SK-N-SH (cell line): ENCODE results near the gene RPE65. TPM values are rescaled to one million over a fixed set of nuclear protein-coding genes. Genes with fewer than 3 reads are reported as not detected.
A peak's percentile ranks its signal among the peaks of the same experiment; 100 is the strongest.

Experiments used
- CTCF ChIA-PET: fragments of 300-600, 350-600 bp; formaldehyde crosslinking; extraction: SDS; loops from one replicate; lab custom pipeline; 2021; lab: Yijun Ruan, JAX
- POLR2A ChIA-PET: fragments of 350-600 bp; sonication (Branson Sonifier 250); formaldehyde crosslinking; extraction: SDS; loops from one replicate; lab custom pipeline; 2020; ENCODE audit warnings: antibody characterized with exemption, inconsistent platforms; lab: Yijun Ruan, JAX
- DNase-seq: peaks from one replicate; pipeline ENCODE4 v3.0.0; 2012
- H2AFZ ChIP-seq: fragments of 200-600 bp; sonication (generic); 2 replicates; pipeline ENCODE4 v1.8.1; 2016; ENCODE audit warnings: antibody characterized with exemption, mild to moderate bottlenecking, low read depth
- H3F3A ChIP-seq: fragments of 200-600 bp; sonication (generic); replicated peaks from 2 replicates; pipeline ENCODE3; 2016; ENCODE audit warnings: antibody characterized with exemption, mild to moderate bottlenecking; ENCODE audit not compliant: insufficient read depth
- H3K27ac ChIP-seq, 2 experiments: fragments of 200-500 bp in 1 of 2; fragments of 200-600 bp in 1 of 2; sonication (Bioruptor generic) in 1 of 2; sonication (generic), shearing (Covaris generic) in 1 of 2; 2 replicates each; pipeline versions ENCODE4 v1.5.1 to v1.6.1; 2014 to 2016; ENCODE audit warnings: low read depth in 2 of 2, inconsistent platforms in 1 of 2, low read length in 1 of 2, mild to moderate bottlenecking in 1 of 2, mixed read lengths in 1 of 2
- H3K27me3 ChIP-seq: fragments of 200-600 bp; sonication (generic), shearing (Covaris generic); 2 replicates; pipeline ENCODE4 v1.6.1; 2016; ENCODE audit warnings: mixed run types; ENCODE audit not compliant: insufficient read depth
- H3K36me3 ChIP-seq, 2 experiments: fragments of 200-500 bp in 1 of 2; fragments of 200-600 bp in 1 of 2; sonication (Bioruptor generic) in 1 of 2; sonication (generic) in 1 of 2; replicated peaks in 1 of 2; 2 replicates each; pipeline versions ENCODE3 to v1.5.1; 2014 to 2016; ENCODE audit warnings: low read length in 1 of 2, mild to moderate bottlenecking in 1 of 2; ENCODE audit not compliant: insufficient read depth in 2 of 2, control insufficient read depth in 1 of 2
- H3K4me1 ChIP-seq, 2 experiments: fragments of 200-500 bp in 1 of 2; fragments of 200-600 bp in 1 of 2; sonication (Bioruptor generic) in 1 of 2; sonication (generic), shearing (Covaris generic) in 1 of 2; 2 replicates each; pipeline versions ENCODE4 v1.5.1 to v1.6.1; 2014 to 2016; ENCODE audit warnings: low read depth in 1 of 2, low read length in 1 of 2, mixed run types in 1 of 2; ENCODE audit not compliant: insufficient read depth in 2 of 2, control insufficient read depth in 1 of 2
- H3K4me2 ChIP-seq: fragments of 200-600 bp; sonication (generic), shearing (Covaris generic); 2 replicates; pipeline ENCODE4 v1.6.1; 2017; ENCODE audit warnings: mixed run types
- H3K4me3 ChIP-seq, 2 experiments: fragments of 200-500 bp in 1 of 2; fragments of 200-600 bp in 1 of 2; sonication (Bioruptor generic) in 1 of 2; sonication (generic), shearing (Covaris generic) in 1 of 2; 2 replicates each; pipeline versions ENCODE4 v1.5.1 to v1.8.1; 2014 to 2016; ENCODE audit warnings: low read depth in 2 of 2, inconsistent platforms in 1 of 2, low read length in 1 of 2, mild to moderate bottlenecking in 1 of 2, mixed read lengths in 1 of 2, moderate library complexity in 1 of 2
- H3K79me2 ChIP-seq: fragments of 200-600 bp; sonication (generic); 2 replicates; pipeline ENCODE4 v1.8.1; 2017; ENCODE audit warnings: mild to moderate bottlenecking; ENCODE audit not compliant: insufficient read depth
- H3K9ac ChIP-seq: fragments of 200-600 bp; sonication (generic); 2 replicates; pipeline ENCODE4 v1.6.1; 2017; ENCODE audit warnings: mixed run types
- H3K9me2 ChIP-seq: fragments of 200-600 bp; sonication (generic); 2 replicates; pipeline ENCODE4 v1.6.1; 2017; ENCODE audit warnings: mixed run types
- H3K9me3 ChIP-seq: fragments of 200-600 bp; sonication (generic); 2 replicates; pipeline ENCODE4 v1.6.1; 2017; ENCODE audit warnings: mixed run types, mild to moderate bottlenecking, moderate library complexity
- H4K20me1 ChIP-seq: fragments of 200-600 bp; sonication (generic); 2 replicates; pipeline ENCODE4 v1.6.1; 2017; ENCODE audit warnings: mild to moderate bottlenecking, mixed run types; ENCODE audit not compliant: insufficient read depth
- ELF1 ChIP-seq: IDR thresholded peaks from 2 replicates; pipeline ENCODE4 v1.4.0; 2012
- FOXJ3 ChIP-seq: sonication (generic); formaldehyde crosslinking; IDR thresholded peaks from 2 replicates; pipeline ENCODE4 v1.5.1; 2020; ENCODE audit warnings: mild to moderate bottlenecking, missing genetic modification reagents
- GATA2 ChIP-seq: sonication (generic); formaldehyde crosslinking; IDR thresholded peaks from 2 replicates; pipeline ENCODE4 v1.5.0; 2020; ENCODE audit warnings: mild to moderate bottlenecking, missing genetic modification reagents
- MEF2A ChIP-seq: IDR thresholded peaks from 2 replicates; pipeline ENCODE4 v1.4.0; 2012; ENCODE audit warnings: low read depth, borderline replicate concordance
- POLR2AphosphoS5 ChIP-seq: IDR thresholded peaks from 2 replicates; pipeline ENCODE4 v1.6.1; 2012; ENCODE audit warnings: low read depth, low read length
- RCOR1 ChIP-seq: fragments of 150-350 bp; IDR thresholded peaks from 2 replicates; pipeline ENCODE4 v1.6.1; 2017; ENCODE audit warnings: antibody characterized with exemption, low read length
- YY1 ChIP-seq: IDR thresholded peaks from 2 replicates; pipeline ENCODE4 v1.4.0; 2012; ENCODE audit warnings: low read depth, mild to moderate bottlenecking
- WGBS: methylation state at CpG from one replicate; pipeline ENCODE4 v1.1.6; 2017; ENCODE audit warnings: low lambda C conversion rate; 5-methylcytosine and 5-hydroxymethylcytosine counted together
- polyA plus RNA-seq, 3 experiments: library from polyadenylated mRNA; depleted of rRNA; stranded (reverse); fragments of >200 nt; gene quantifications; 2 replicates each; pipeline ENCODE4 v1.2.3, GENCODE V29; 2012
- TF ChIP-seq, protein P1 (sequence below): fragments of 200-600 bp; sonication (generic); IDR thresholded peaks from 2 replicates; pipeline ENCODE4 v1.6.1; 2017; ENCODE audit warnings: antibody characterized with exemption, mild to moderate bottlenecking, moderate library complexity
- TF ChIP-seq, protein P2 (sequence below): IDR thresholded peaks from 2 replicates; pipeline ENCODE4; 2012
- TF ChIP-seq, protein P3 (sequence below): IDR thresholded peaks from 2 replicates; pipeline ENCODE4 v1.4.0; 2012; ENCODE audit warnings: low read depth, borderline replicate concordance

Gene RPE65
- polyA plus RNA-seq, 1 of the 3 experiments (the other 2 are of a cell fraction): 0.02 TPM

DNA sequence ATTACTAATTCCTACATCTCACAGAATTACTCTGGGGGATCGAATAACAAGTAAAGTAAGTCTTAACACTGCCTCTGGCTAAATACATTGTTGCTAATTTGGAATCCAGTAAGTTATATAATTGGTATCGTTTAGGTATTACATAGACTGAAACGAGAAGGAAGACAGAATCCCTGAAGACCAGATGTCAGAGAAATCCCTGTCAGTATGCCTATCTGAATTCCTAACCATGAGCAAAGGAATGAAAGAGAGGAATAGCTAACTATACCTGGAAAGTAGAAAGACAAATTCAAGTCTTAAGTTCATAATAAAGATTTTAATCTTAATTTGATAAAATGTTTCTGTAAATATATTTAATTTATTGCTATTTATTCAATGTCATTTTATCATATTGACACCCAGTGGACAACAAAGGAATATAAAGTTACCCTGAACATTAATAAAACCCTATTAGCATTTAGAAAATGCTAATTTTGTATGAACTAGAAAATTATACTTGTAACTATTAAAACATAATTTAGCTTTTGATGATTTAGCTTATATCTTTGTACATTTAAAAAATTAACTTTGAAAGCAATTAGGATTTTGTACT, 35.8 kb upstream of the RPE65 start:
- Histone ChIP-seq H3K27ac (no peak overlapping the region), H2AFZ (no peak overlapping the region; the same call in 1 of the 2 replicates), H3K9me2 (no peaks in the 10 kb centered on the region), H3K27me3 (no peaks in the 10 kb centered on the region), H3K36me3 (peaks cover 42 to 50% of the 10 kb centered on the region in 2 experiments), H4K20me1 (no peaks in the 10 kb centered on the region), H3K4me3 (no peak overlapping the region), H3K79me2 (peaks cover 15% of the 10 kb centered on the region; the same call in 1 of the 2 replicates), H3F3A (peaks cover 6% of the 10 kb centered on the region), H3K9ac (no peak overlapping the region), H3K9me3 (no peaks in the 10 kb centered on the region; the same call in 1 of the 2 replicates)
- 58% methylated on average over 3 of the region's 3 CpGs for WGBS
- CTCF ChIA-PET: interaction anchor here (0.7 to 1.3 kb wide), 4 partner anchors 10 to 720 kb away, joined by 3 to 4 read pairs (median 3); no protein-coding TSS in a partner anchor
- POLR2A ChIA-PET: no interaction called here
- TF ChIP-seq ELF1 (no peak), YY1 (no peak), MEF2A (no peak), POLR2AphosphoS5 (no peak), RCOR1 (no peak), FOXJ3 (CRISPR knock-in tag) (no peak)
- TF ChIP-seq, protein P1, sequence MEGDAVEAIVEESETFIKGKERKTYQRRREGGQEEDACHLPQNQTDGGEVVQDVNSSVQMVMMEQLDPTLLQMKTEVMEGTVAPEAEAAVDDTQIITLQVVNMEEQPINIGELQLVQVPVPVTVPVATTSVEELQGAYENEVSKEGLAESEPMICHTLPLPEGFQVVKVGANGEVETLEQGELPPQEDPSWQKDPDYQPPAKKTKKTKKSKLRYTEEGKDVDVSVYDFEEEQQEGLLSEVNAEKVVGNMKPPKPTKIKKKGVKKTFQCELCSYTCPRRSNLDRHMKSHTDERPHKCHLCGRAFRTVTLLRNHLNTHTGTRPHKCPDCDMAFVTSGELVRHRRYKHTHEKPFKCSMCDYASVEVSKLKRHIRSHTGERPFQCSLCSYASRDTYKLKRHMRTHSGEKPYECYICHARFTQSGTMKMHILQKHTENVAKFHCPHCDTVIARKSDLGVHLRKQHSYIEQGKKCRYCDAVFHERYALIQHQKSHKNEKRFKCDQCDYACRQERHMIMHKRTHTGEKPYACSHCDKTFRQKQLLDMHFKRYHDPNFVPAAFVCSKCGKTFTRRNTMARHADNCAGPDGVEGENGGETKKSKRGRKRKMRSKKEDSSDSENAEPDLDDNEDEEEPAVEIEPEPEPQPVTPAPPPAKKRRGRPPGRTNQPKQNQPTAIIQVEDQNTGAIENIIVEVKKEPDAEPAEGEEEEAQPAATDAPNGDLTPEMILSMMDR: peak; percentile 20; the same call in 1 of the 2 replicates
- TF ChIP-seq, all 33 proteins: peak for 1
- no peak overlapping the region for H3K4me2 ChIP-seq
- no peak for DNase-seq
- H3K4me1 ChIP-seq: peaks cover 0 to 7% of the 10 kb centered on the region in 2 experiments; a peak in 3 of 4 replicates

DNA sequence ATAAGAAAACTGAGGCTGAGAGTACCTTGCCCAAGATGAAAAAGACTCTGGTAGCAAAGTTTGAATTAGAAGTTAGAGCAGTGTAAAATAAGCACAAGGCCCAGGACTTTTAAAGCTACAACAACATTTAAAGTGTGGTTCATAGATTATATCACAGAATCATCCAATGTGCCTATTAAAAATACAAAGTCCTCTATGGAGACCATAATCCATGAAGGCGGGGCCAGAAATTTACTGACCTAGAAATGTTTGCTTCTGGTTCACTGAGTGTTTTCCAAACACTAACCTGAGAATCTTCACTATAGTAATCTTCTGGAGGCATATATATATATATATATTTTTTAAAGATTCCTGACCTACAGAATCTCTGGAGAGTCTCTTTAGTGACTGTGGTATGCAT, 34.9 kb upstream of the RPE65 start:
- Histone ChIP-seq H4K20me1 (no peaks in the 10 kb centered on the region), H3K9ac (no peak overlapping the region), H3K79me2 (peaks cover 9% of the 10 kb centered on the region; the same call in 1 of the 2 replicates), H3K4me1 (peaks cover 0 to 7% of the 10 kb centered on the region in 2 experiments; a peak in 3 of 4 replicates), H3F3A (peaks cover 6% of the 10 kb centered on the region), H3K4me3 (no peak overlapping the region), H3K27me3 (no peaks in the 10 kb centered on the region), H3K9me2 (no peaks in the 10 kb centered on the region), H3K27ac (no peak overlapping the region), H3K36me3 (peaks cover 44 to 50% of the 10 kb centered on the region in 2 experiments), H3K4me2 (no peak overlapping the region), H3K9me3 (no peaks in the 10 kb centered on the region; the same call in 1 of the 2 replicates), H2AFZ (no peak overlapping the region)
- DNase-seq: no peak
- 94% methylated on average over 1 of the region's 1 CpG for WGBS
- POLR2A ChIA-PET: no interaction called here
- CTCF ChIA-PET: interaction anchor here (1.3 kb wide), 1 partner anchor 14 kb away, joined by 4 read pairs; no protein-coding TSS in a partner anchor
- TF ChIP-seq, protein P2, sequence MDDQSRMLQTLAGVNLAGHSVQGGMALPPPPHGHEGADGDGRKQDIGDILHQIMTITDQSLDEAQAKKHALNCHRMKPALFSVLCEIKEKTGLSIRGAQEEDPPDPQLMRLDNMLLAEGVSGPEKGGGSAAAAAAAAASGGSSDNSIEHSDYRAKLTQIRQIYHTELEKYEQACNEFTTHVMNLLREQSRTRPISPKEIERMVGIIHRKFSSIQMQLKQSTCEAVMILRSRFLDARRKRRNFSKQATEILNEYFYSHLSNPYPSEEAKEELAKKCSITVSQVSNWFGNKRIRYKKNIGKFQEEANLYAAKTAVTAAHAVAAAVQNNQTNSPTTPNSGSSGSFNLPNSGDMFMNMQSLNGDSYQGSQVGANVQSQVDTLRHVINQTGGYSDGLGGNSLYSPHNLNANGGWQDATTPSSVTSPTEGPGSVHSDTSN: no peak
- no peak for TF ChIP-seq GATA2 (CRISPR knock-in tag)
- no peak for TF ChIP-seq FOXJ3 (CRISPR knock-in tag)
- TF ChIP-seq, protein P3, sequence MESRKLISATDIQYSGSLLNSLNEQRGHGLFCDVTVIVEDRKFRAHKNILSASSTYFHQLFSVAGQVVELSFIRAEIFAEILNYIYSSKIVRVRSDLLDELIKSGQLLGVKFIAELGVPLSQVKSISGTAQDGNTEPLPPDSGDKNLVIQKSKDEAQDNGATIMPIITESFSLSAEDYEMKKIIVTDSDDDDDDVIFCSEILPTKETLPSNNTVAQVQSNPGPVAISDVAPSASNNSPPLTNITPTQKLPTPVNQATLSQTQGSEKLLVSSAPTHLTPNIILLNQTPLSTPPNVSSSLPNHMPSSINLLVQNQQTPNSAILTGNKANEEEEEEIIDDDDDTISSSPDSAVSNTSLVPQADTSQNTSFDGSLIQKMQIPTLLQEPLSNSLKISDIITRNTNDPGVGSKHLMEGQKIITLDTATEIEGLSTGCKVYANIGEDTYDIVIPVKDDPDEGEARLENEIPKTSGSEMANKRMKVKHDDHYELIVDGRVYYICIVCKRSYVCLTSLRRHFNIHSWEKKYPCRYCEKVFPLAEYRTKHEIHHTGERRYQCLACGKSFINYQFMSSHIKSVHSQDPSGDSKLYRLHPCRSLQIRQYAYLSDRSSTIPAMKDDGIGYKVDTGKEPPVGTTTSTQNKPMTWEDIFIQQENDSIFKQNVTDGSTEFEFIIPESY: no peak
